Spleen (tissue), 11 donors: ENCODE data around the gene UGT1A7. TPM values are rescaled to one million over a fixed set of nuclear protein-coding genes. Genes with fewer than 3 reads are reported as not detected.

Experiments used
- DNase-seq: peaks from one replicate; pipeline ENCODE4 v3.0.0-alpha.2; 2020
- H3K27ac ChIP-seq, 8 donors: fragments of 200-600 bp; sonication (generic) in 7 of 8; 1 replicate in 4 of 8; 2 replicates in 4 of 8; pipeline versions ENCODE4 v1.5.0 to v1.8.0; 2016 to 2021; ENCODE audit warnings: inconsistent platforms in 4 of 8, mild to moderate bottlenecking in 4 of 8, moderate library complexity in 1 of 8
- H3K27me3 ChIP-seq, 7 donors: fragments of 200-600 bp; sonication (generic) in 6 of 7; replicated peaks in 1 of 7; 1 replicate in 4 of 7; 2 replicates in 3 of 7; pipeline versions ENCODE4 v1.5.0 to v1.8.0; 2016 to 2021; ENCODE audit warnings: inconsistent platforms in 3 of 7, mild to moderate bottlenecking in 1 of 7
- H3K36me3 ChIP-seq, 6 donors: fragments of 200-600 bp; sonication (generic) in 5 of 6; 1 replicate in 4 of 6; 2 replicates in 2 of 6; pipeline versions ENCODE4 v1.5.0 to v1.8.0; 2016 to 2021; ENCODE audit warnings: inconsistent platforms in 2 of 6
- H3K4me1 ChIP-seq, 6 donors: fragments of 200-600 bp; sonication (generic) in 5 of 6; 1 replicate in 3 of 6; 2 replicates in 3 of 6; pipeline versions ENCODE4 v1.5.0 to v1.8.0; 2016 to 2021; ENCODE audit warnings: inconsistent platforms in 3 of 6
- H3K4me3 ChIP-seq, 8 donors: fragments of 200-600 bp; sonication (generic) in 7 of 8; 1 replicate in 4 of 8; 2 replicates in 4 of 8; pipeline versions ENCODE4 v1.5.0 to v1.8.0; 2016 to 2021; ENCODE audit warnings: inconsistent platforms in 4 of 8, mild to moderate bottlenecking in 4 of 8, moderate library complexity in 2 of 8
- H3K9me3 ChIP-seq, 8 donors: fragments of 200-600 bp; sonication (generic) in 7 of 8; 1 replicate in 4 of 8; 2 replicates in 4 of 8; pipeline versions ENCODE4 v1.5.0 to v1.8.0; 2016 to 2021; ENCODE audit warnings: inconsistent platforms in 4 of 8
- CTCF ChIP-seq, 11 experiments: fragments of 200-600 bp in 7 of 11; fragments of 450-650 bp in 4 of 11; sonication (generic) in 4 of 11; IDR thresholded peaks in 8 of 11; conservative IDR thresholded peaks in 3 of 11; 1 replicate in 7 of 11; 2 replicates in 4 of 11; pipeline versions ENCODE4 v1.4.0 to v1.8.0; 2016 to 2021; ENCODE audit warnings: antibody characterized with exemption in 11 of 11, inconsistent platforms in 4 of 11, mild to moderate bottlenecking in 1 of 11
- POLR2A ChIP-seq, 3 donors: fragments of 450-650 bp; IDR thresholded peaks; one replicate each; pipeline ENCODE4 v1.5.1; 2017; ENCODE audit warnings: antibody characterized with exemption in 3 of 3, mild to moderate bottlenecking in 1 of 3
- POLR2AphosphoS5 ChIP-seq, 3 donors: sonication (generic); formaldehyde crosslinking; IDR thresholded peaks; one replicate each; pipeline ENCODE4 v1.5.1; 2017; ENCODE audit warnings: antibody characterized with exemption in 3 of 3
- WGBS, 5 donors: extraction: QIAGEN DNeasy Blood & Tissue Kit in 3 of 5; methylation state at CpG; one replicate each; pipeline versions ENCODE4 v1.1.5 to v1.1.7; 2013 to 2018; 5-methylcytosine and 5-hydroxymethylcytosine counted together
- intact Hi-C: fragments of 100-400 bp; cut with DNase I; formaldehyde crosslinking; loops from one replicate; pipeline ENCODE4 v1.15.0; 2023; ENCODE audit warnings: low total_unique reads
- polyA plus RNA-seq, 3 donors: library from polyadenylated mRNA; stranded (reverse); fragments of 200-250 nt; gene quantifications; one replicate each; pipeline ENCODE4 v1.2.1, GENCODE V29; 2013
- total RNA-seq, 7 donors: library from RNA; depleted of rRNA in 3 of 7; stranded (reverse); fragments of >200 nt in 3 of 7; fragmentation: NEBNext Ultra II Directional in 4 of 7; extraction: Animal tissue kit (Norgen Biotek cat#: 25700) in 4 of 7; gene quantifications; one replicate each; pipeline versions ENCODE4 v1.1.0 to v1.2.1, GENCODE V29; 2016 to 2021
- donor health status: healthy with polysubstance abuse.
- donor health status: DM: no; HTN: no; CAD: no; lungs with moderate emphysema.
- donor health status: DM: no; HTN: no; CAD: no.
- donor health status: Bipolar disorder and iron deficiency.
- donor health status: healthy.
- donor health status: DM: no; HTN: no; CAD: no.
- donor health status: DM: yes; HTN: yes; CAD: no.

The UGT1A7 gene
- total and polyA plus RNA-seq, 10 donors, result 0.03 TPM; not detected in 9

GRCh38 chr2:233689031-233689430, 7.3 kb downstream of the UGT1A7 start:
- no peak overlapping the region for H3K27ac ChIP-seq
- no peaks in the 10 kb centered on the region for H3K36me3 ChIP-seq
- no peak overlapping the region for H3K4me3 ChIP-seq
- H3K27me3 ChIP-seq, result no peaks in the 10 kb centered on the region
- H3K4me1 ChIP-seq, result no peaks in the 10 kb centered on the region
- intact Hi-C loops, result no loop called here
- H3K9me3 ChIP-seq, result no peaks in the 10 kb centered on the region
- no peak for TF ChIP-seq POLR2A (IDR thresholded peaks at IDR 0.05)
- no peak for TF ChIP-seq POLR2AphosphoS5 (IDR thresholded peaks at IDR 0.05)
- TF ChIP-seq CTCF (IDR thresholded peaks at IDR 0.05 in 8 of 11, conservative IDR thresholded peaks at IDR 0.05 in 3 of 11), result no peak
- no peak for DNase-seq

- 7 to 12% (median 10%) methylated on average over 3 of the region's 3 CpGs for WGBS, 5 donors
- Histone ChIP-seq H3K27me3 (no peaks in the 10 kb centered on the region), H3K36me3 (no peaks in the 10 kb centered on the region), H3K9me3 (no peaks in the 10 kb centered on the region), H3K27ac (no peak overlapping the region), H3K4me1 (no peaks in the 10 kb centered on the region), H3K4me3 (no peak overlapping the region)
- TF ChIP-seq POLR2A (IDR thresholded peaks at IDR 0.05) (no peak), CTCF (IDR thresholded peaks at IDR 0.05 in 8 of 11, conservative IDR thresholded peaks at IDR 0.05 in 3 of 11) (no peak), POLR2AphosphoS5 (IDR thresholded peaks at IDR 0.05) (no peak)
- intact Hi-C loops, result no loop called here
- DNase-seq, result no peak
Observed at GRCh38 chr2:233689501-233689900, 7.8 kb downstream of the UGT1A7 start.

- no peak overlapping the region for H3K4me3 ChIP-seq
- intact Hi-C loops, result no loop called here
- TF ChIP-seq POLR2AphosphoS5 (IDR thresholded peaks at IDR 0.05) (no peak), CTCF (IDR thresholded peaks at IDR 0.05 in 8 of 11, conservative IDR thresholded peaks at IDR 0.05 in 3 of 11) (no peak), POLR2A (IDR thresholded peaks at IDR 0.05) (no peak)
- H3K36me3 ChIP-seq, result no peaks in the 10 kb centered on the region
- 71 to 94% (median 88%) methylated on average over 4 of the region's 4 CpGs for WGBS, 5 donors
- H3K27ac ChIP-seq, result no peak overlapping the region
- no peaks in the 10 kb centered on the region for H3K27me3 ChIP-seq
- H3K9me3 ChIP-seq, result no peaks in the 10 kb centered on the region
- DNase-seq, result no peak
- H3K4me1 ChIP-seq, result no peaks in the 10 kb centered on the region
Observed at GRCh38 chr2:233690444-233690843, 8.7 kb downstream of the UGT1A7 start.

- no peaks in the 10 kb centered on the region for H3K4me1 ChIP-seq
- H3K36me3 ChIP-seq, result no peaks in the 10 kb centered on the region
- H3K27ac ChIP-seq, result no peak overlapping the region
- 81 to 90% (median 85%) methylated on average over 11 of the region's 11 CpGs for WGBS, 5 donors
- H3K27me3 ChIP-seq, result no peaks in the 10 kb centered on the region
- H3K4me3 ChIP-seq, result no peak overlapping the region
- TF ChIP-seq CTCF (IDR thresholded peaks at IDR 0.05 in 8 of 11, conservative IDR thresholded peaks at IDR 0.05 in 3 of 11) (no peak), POLR2A (IDR thresholded peaks at IDR 0.05) (no peak), POLR2AphosphoS5 (IDR thresholded peaks at IDR 0.05) (no peak)
- no peaks in the 10 kb centered on the region for H3K9me3 ChIP-seq
- no peak for DNase-seq
- intact Hi-C loops, result no loop called here
Observed at GRCh38 chr2:233691443-233692433, 10.0 kb downstream of the UGT1A7 start.
